HK-2 (cell line): ENCODE results near the gene PITPNC1.

Experiments
- DNase-seq: peaks from one replicate; pipeline ENCODE4 v3.0.0-alpha.2; 2018; ENCODE audit not compliant: unreplicated experiment

The PITPNC1 gene

GRCh38 chr17:67554634-67555033 is 177.6 kb downstream of the PITPNC1 start:
- DNase-seq, result no peak

GRCh38 chr17:67555855-67556254 is 178.8 kb downstream of the PITPNC1 start:
- DNase-seq, result no peak

- DNase-seq, result no peak
Observed at GRCh38 chr17:67557052-67557845, 180.2 kb downstream of the PITPNC1 start.

GRCh38 chr17:67557921-67558320 is 180.8 kb downstream of the PITPNC1 start:
- no peak for DNase-seq

- DNase-seq, result no peak
Observed at GRCh38 chr17:67558740-67559380, 181.8 kb downstream of the PITPNC1 start.

- DNase-seq, result no peak
Observed at GRCh38 chr17:67559381-67559966, 182.4 kb downstream of the PITPNC1 start.

- no peak for DNase-seq
Observed at GRCh38 chr17:67562005-67562404, 184.9 kb downstream of the PITPNC1 start.

- DNase-seq, result no peak
Observed at GRCh38 chr17:67563692-67564228, 186.7 kb downstream of the PITPNC1 start.

- DNase-seq, result no peak
Observed at GRCh38 chr17:67565068-67565467, 188.0 kb downstream of the PITPNC1 start.

GRCh38 chr17:67566656-67567055 is 189.6 kb downstream of the PITPNC1 start:
- no peak for DNase-seq

GRCh38 chr17:67569015-67569451 is 192.0 kb downstream of the PITPNC1 start:
- no peak for DNase-seq

- DNase-seq, result no peak
Observed at GRCh38 chr17:67569873-67570272, 192.8 kb downstream of the PITPNC1 start.

GRCh38 chr17:67570797-67571196 is 193.7 kb downstream of the PITPNC1 start:
- DNase-seq, result no peak

- no peak for DNase-seq
Observed at GRCh38 chr17:67571478-67571877, 194.4 kb downstream of the PITPNC1 start.

- DNase-seq, result no peak
Observed at GRCh38 chr17:67573987-67574657, 197.0 kb downstream of the PITPNC1 start.

GRCh38 chr17:67574658-67575293 is 197.7 kb downstream of the PITPNC1 start:
- DNase-seq, result no peak

GRCh38 chr17:67575325-67575724 is 198.2 kb downstream of the PITPNC1 start:
- no peak for DNase-seq

- DNase-seq, result no peak
Observed at GRCh38 chr17:67576471-67577115, 199.5 kb downstream of the PITPNC1 start.

- no peak for DNase-seq
Observed at GRCh38 chr17:67577429-67578141, 200.5 kb downstream of the PITPNC1 start.

- no peak for DNase-seq
Observed at GRCh38 chr17:67578142-67578457, 201.0 kb downstream of the PITPNC1 start.
